Fibroblast of lung (primary cell): ENCODE data around the gene SRPK2. TPM values are rescaled to one million over a fixed set of nuclear protein-coding genes. Genes with fewer than 3 reads are reported as not detected.

Experiments used
- DNase-seq, 2 donors: peaks; one replicate each; pipeline versions ENCODE4 v3.0.0 to v3.0.0-alpha.2; 2010; ENCODE audit warnings: low read depth in 2 of 2
- H2AFZ ChIP-seq: 2 replicates; pipeline ENCODE4 v1.5.1; 2012; ENCODE audit warnings: low read length, control low read depth, inconsistent platforms
- H3K27ac ChIP-seq: 2 replicates; pipeline ENCODE4 v1.5.1; 2011; ENCODE audit warnings: low read length, control low read depth; ENCODE audit not compliant: insufficient read depth
- H3K27me3 ChIP-seq: 2 replicates; pipeline ENCODE4 v1.5.1; 2011; ENCODE audit warnings: mild to moderate bottlenecking, low read length; ENCODE audit not compliant: control insufficient read depth, insufficient read depth
- H3K36me3 ChIP-seq: 2 replicates; pipeline ENCODE4 v1.5.1; 2011; ENCODE audit warnings: low read length; ENCODE audit not compliant: control insufficient read depth, insufficient read depth
- H3K4me1 ChIP-seq: 2 replicates; pipeline ENCODE4 v1.5.1; 2011; ENCODE audit warnings: low read length; ENCODE audit not compliant: control insufficient read depth, insufficient read depth; ENCODE audit errors: extremely low read depth
- H3K4me2 ChIP-seq: 2 replicates; pipeline ENCODE4 v1.5.1; 2011; ENCODE audit warnings: low read length, control low read depth; ENCODE audit not compliant: insufficient read depth; ENCODE audit errors: extremely low read depth
- H3K4me3 ChIP-seq, 4 experiments: fragments of 200-600 bp in 1 of 4; sonication (generic) in 1 of 4; replicated peaks in 1 of 4; 2 replicates each; pipeline ENCODE4 v1.5.1; 2011 to 2016; ENCODE audit warnings: low read length in 4 of 4, low read depth in 3 of 4, mild to moderate bottlenecking in 3 of 4, control low read depth in 2 of 4, inconsistent platforms in 1 of 4, mixed read lengths in 1 of 4; ENCODE audit not compliant: insufficient read depth in 1 of 4; ENCODE audit errors: control extremely low read depth in 1 of 4
- H3K79me2 ChIP-seq: 2 replicates; pipeline ENCODE4 v1.5.1; 2012; ENCODE audit warnings: mild to moderate bottlenecking, low read length, inconsistent platforms; ENCODE audit not compliant: control insufficient read depth, insufficient read depth
- H3K9ac ChIP-seq: 2 replicates; pipeline ENCODE4 v1.5.1; 2011; ENCODE audit warnings: mild to moderate bottlenecking, low read length, control low read depth; ENCODE audit not compliant: insufficient read depth
- H3K9me3 ChIP-seq: 2 replicates; pipeline ENCODE4 v1.5.1; 2012; ENCODE audit warnings: low read depth, low read length; ENCODE audit not compliant: control insufficient read depth, insufficient read depth
- H4K20me1 ChIP-seq: 2 replicates; pipeline ENCODE4 v1.5.1; 2011; ENCODE audit warnings: low read length; ENCODE audit not compliant: control insufficient read depth, insufficient read depth; ENCODE audit errors: extremely low read depth
- EZH2 ChIP-seq: IDR thresholded peaks from 2 replicates; pipeline ENCODE4 v1.5.1; 2012; ENCODE audit warnings: low read length, control low read depth, mild to moderate bottlenecking; ENCODE audit errors: missing control alignments
- polyA plus RNA-seq, 2 donors: library from polyadenylated mRNA; depleted of rRNA in 1 of 2; stranded (reverse) in 1 of 2; unstranded in 1 of 2; fragments of >200 nt; gene quantifications; 2 replicates each; pipeline ENCODE4 v1.2.1, GENCODE V29; 2011 to 2012; ENCODE audit warnings: missing spikeins in 1 of 2
- total RNA-seq: library from RNA; depleted of rRNA; stranded (reverse); fragments of >200 nt; gene quantifications from 2 replicates; pipeline ENCODE4 v1.2.1, GENCODE V29; 2014
- TF ChIP-seq, protein P1 (sequence below), 2 donors: IDR thresholded peaks in 1 of 2; conservative IDR thresholded peaks in 1 of 2; 1 replicate in 1 of 2; 2 replicates in 1 of 2; pipeline ENCODE4 v1.5.1; 2011 to 2012; ENCODE audit warnings: low read length in 2 of 2, control low read depth in 1 of 2, inconsistent platforms in 1 of 2, low read depth in 1 of 2, mild to moderate bottlenecking in 1 of 2

SRPK2 gene
- total and polyA plus RNA-seq, 2 donors (not counting 1 experiment from before 2014, with no cell fraction given), result 27.8 to 61.8 TPM

DNA sequence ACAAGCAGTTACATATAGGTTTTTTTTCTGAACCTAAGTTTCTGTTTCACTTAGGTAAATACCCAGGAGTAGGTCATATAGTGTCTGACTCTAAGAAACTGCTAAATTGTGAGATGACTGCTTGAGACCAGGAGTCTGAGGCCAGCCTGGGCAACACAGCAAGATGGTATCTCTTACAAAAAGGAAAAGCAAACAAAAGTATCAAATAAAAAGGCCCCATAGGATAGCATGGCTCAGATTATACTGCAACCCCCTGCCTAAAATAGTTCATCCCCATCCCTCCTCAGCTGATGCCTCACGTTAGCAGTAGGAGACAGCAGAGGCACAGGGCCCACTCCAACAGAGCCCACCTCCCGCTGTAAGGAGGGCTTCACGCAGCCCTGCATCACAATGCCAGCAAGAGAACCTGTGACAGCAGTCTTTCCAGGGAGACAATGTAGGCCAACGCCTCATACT, 90.3 kb downstream of the SRPK2 start:
- no peak for TF ChIP-seq EZH2
- TF ChIP-seq, protein P1, sequence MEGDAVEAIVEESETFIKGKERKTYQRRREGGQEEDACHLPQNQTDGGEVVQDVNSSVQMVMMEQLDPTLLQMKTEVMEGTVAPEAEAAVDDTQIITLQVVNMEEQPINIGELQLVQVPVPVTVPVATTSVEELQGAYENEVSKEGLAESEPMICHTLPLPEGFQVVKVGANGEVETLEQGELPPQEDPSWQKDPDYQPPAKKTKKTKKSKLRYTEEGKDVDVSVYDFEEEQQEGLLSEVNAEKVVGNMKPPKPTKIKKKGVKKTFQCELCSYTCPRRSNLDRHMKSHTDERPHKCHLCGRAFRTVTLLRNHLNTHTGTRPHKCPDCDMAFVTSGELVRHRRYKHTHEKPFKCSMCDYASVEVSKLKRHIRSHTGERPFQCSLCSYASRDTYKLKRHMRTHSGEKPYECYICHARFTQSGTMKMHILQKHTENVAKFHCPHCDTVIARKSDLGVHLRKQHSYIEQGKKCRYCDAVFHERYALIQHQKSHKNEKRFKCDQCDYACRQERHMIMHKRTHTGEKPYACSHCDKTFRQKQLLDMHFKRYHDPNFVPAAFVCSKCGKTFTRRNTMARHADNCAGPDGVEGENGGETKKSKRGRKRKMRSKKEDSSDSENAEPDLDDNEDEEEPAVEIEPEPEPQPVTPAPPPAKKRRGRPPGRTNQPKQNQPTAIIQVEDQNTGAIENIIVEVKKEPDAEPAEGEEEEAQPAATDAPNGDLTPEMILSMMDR (conservative IDR thresholded peaks at IDR 0.05 in 1 of 2, IDR thresholded peaks at IDR 0.05 in 1 of 2; ENCODE audit: low read depth in 1 of 2, low read length in 2 of 2), result no peak
- peaks cover 6% of the 10 kb centered on the region for H3K79me2 ChIP-seq

DNA sequence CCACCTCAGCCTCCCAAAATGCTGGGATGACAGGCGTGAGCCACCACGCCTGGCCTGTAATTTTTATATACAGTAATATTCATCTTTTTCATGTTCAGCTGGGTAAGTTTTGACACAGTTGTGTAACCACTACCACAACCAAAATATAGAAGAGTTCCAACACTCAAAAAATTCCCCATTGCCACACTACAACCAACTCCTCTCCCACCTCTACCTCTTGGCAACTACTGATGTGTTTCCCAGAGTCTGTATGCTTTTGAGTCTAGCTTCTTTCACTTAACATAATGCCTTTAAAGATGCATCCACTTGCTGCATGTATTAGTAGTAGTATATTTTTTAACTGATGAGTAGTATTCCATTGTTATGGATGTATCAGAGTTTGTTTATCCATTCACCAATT, 90.7 kb downstream of the SRPK2 start:
- Histone ChIP-seq H3K9me3 (no peaks in the 10 kb centered on the region), H3K27me3 (no peaks in the 10 kb centered on the region), H3K4me3 (no peak overlapping the region), H2AFZ (no peak overlapping the region), H3K27ac (no peak overlapping the region), H3K79me2 (peaks cover 6% of the 10 kb centered on the region), H3K9ac (no peak overlapping the region), H3K4me1 (no peaks in the 10 kb centered on the region), H4K20me1 (no peaks in the 10 kb centered on the region), H3K36me3 (no peaks in the 10 kb centered on the region), H3K4me2 (no peak overlapping the region)
- TF ChIP-seq, protein P1 (conservative IDR thresholded peaks at IDR 0.05 in 1 of 2, IDR thresholded peaks at IDR 0.05 in 1 of 2; ENCODE audit: low read depth in 1 of 2, low read length in 2 of 2), result no peak
- no peak for TF ChIP-seq EZH2
- no peak for DNase-seq

More for the DNA sequence above, 90.3 kb downstream of the SRPK2 start:
- no peaks in the 10 kb centered on the region for H4K20me1 ChIP-seq
- H3K4me1 ChIP-seq, result no peaks in the 10 kb centered on the region
- H3K9ac ChIP-seq, result no peak overlapping the region
- no peaks in the 10 kb centered on the region for H3K27me3 ChIP-seq
- no peak overlapping the region for H3K27ac ChIP-seq
- DNase-seq, result no peak
- no peaks in the 10 kb centered on the region for H3K9me3 ChIP-seq
- H3K36me3 ChIP-seq, result no peaks in the 10 kb centered on the region
- H2AFZ ChIP-seq, result no peak overlapping the region
- H3K4me3 ChIP-seq, result no peak overlapping the region
- H3K4me2 ChIP-seq, result no peak overlapping the region

DNA sequence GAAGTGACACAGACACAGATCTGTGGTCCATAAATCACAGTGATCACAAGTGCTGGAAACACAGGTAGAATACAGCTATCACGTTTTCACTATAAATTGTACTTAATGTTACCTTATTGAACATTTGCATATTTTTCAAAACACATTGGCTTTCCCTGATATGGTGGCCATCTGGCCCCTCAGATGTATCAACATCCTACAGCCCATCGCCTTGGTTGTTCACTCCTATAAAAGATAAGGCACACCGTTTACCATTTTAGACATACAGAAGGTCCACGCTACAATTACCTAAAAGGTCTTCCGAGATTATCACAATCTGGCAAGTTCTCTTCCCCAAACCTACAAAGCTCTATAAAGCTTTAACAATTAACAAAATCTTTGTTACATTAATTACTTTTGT, 91.4 kb downstream of the SRPK2 start:
- Histone ChIP-seq H3K4me2 (no peak overlapping the region), H3K9me3 (no peaks in the 10 kb centered on the region), H3K4me1 (no peaks in the 10 kb centered on the region), H3K27ac (no peak overlapping the region), H3K27me3 (no peaks in the 10 kb centered on the region), H3K9ac (no peak overlapping the region), H2AFZ (no peak overlapping the region), H4K20me1 (no peaks in the 10 kb centered on the region), H3K36me3 (no peaks in the 10 kb centered on the region), H3K4me3 (no peak overlapping the region), H3K79me2 (peaks cover 6% of the 10 kb centered on the region)
- no peak for DNase-seq
- TF ChIP-seq, protein P1 (conservative IDR thresholded peaks at IDR 0.05 in 1 of 2, IDR thresholded peaks at IDR 0.05 in 1 of 2; ENCODE audit: low read depth in 1 of 2, low read length in 2 of 2), result no peak
- TF ChIP-seq EZH2, result no peak
